Endothelial cell of umbilical vein (primary cell): Measurements from ENCODE around the gene MALRD1. TPM values are rescaled to one million over a fixed set of nuclear protein-coding genes. Genes with fewer than 3 reads are reported as not detected.

Source experiments
- BruUV-seq: library from RNA; stranded (reverse); fragments of 400-500 nt; replicated peaks from 2 replicates; lab custom pipeline; 2021; lab: Mats Ljungman, UMichigan
- CTCF ChIA-PET: fragments of 300-600, 350-600 bp; sonication (Branson Sonifier 250); formaldehyde crosslinking; loops from one replicate; lab custom pipeline; 2021; ENCODE audit warnings: antibody characterized with exemption, inconsistent platforms; lab: Charles Lee
- POLR2A ChIA-PET: fragments of 300-600, 350-600 bp; sonication (Branson Sonifier 250); formaldehyde crosslinking; loops from one replicate; lab custom pipeline; 2021; ENCODE audit warnings: antibody characterized with exemption, inconsistent platforms; lab: Charles Lee
- DNase-seq: peaks from one replicate; pipeline ENCODE4 v3.0.0-alpha.2; 2011; ENCODE audit warnings: low read depth, low spot score
- FAIRE-seq: peaks from 2 replicates; lab custom pipeline; 2011; peaks lifted over from hg19 to GRCh38; lab: Jason Lieb, UNC
- H2AFZ ChIP-seq: 2 replicates; pipeline ENCODE4 v1.6.0; 2012; ENCODE audit warnings: low read depth, low read length, control low read depth, inconsistent platforms
- H3K27ac ChIP-seq: 2 replicates; pipeline ENCODE4 v1.5.1; 2011; ENCODE audit warnings: low read depth, mild to moderate bottlenecking, control low read depth, low read length, moderate library complexity; ENCODE audit not compliant: insufficient read depth
- H3K27me3 ChIP-seq, 2 experiments: 2 replicates each; pipeline versions ENCODE4 v1.6.0 to v1.6.1; 2011; ENCODE audit warnings: low read length in 2 of 2, mixed read lengths in 1 of 2; ENCODE audit not compliant: control insufficient read depth in 2 of 2, insufficient read depth in 2 of 2
- H3K36me3 ChIP-seq, 2 experiments: 2 replicates in 1 of 2; 3 replicates in 1 of 2; pipeline ENCODE4 v1.5.1; 2011; ENCODE audit warnings: low read length in 2 of 2, mild to moderate bottlenecking in 1 of 2, moderate library complexity in 1 of 2; ENCODE audit not compliant: control insufficient read depth in 2 of 2, insufficient read depth in 2 of 2; ENCODE audit errors: extremely low read depth in 1 of 2
- H3K4me1 ChIP-seq: 3 replicates; pipeline ENCODE4 v1.5.1; 2011; ENCODE audit warnings: mild to moderate bottlenecking, low read length; ENCODE audit not compliant: control insufficient read depth, insufficient read depth; ENCODE audit errors: extremely low read depth
- H3K4me2 ChIP-seq: 2 replicates; pipeline ENCODE4 v1.6.1; 2011; ENCODE audit warnings: low read length, control low read depth, mixed read lengths; ENCODE audit not compliant: insufficient read depth
- H3K4me3 ChIP-seq, 3 experiments: fragments of 200-600 bp in 1 of 3; sonication (generic), shearing (Covaris generic) in 1 of 3; replicated peaks in 1 of 3; 2 replicates each; pipeline ENCODE4 v1.5.1; 2011 to 2016; ENCODE audit warnings: control low read depth in 3 of 3, low read length in 3 of 3, mild to moderate bottlenecking in 2 of 3, inconsistent platforms in 1 of 3, low read depth in 1 of 3, moderate library complexity in 1 of 3; ENCODE audit not compliant: insufficient read depth in 1 of 3
- H3K79me2 ChIP-seq: 2 replicates; pipeline ENCODE4 v1.6.0; 2012; ENCODE audit warnings: low read length, inconsistent platforms; ENCODE audit not compliant: control insufficient read depth, insufficient read depth
- H3K9ac ChIP-seq: replicated peaks from 2 replicates; pipeline ENCODE3; 2011; ENCODE audit warnings: low read length, control low read depth; ENCODE audit not compliant: insufficient read depth; ENCODE audit errors: extremely low read depth
- H3K9me1 ChIP-seq: replicated peaks from 3 replicates; pipeline ENCODE4 v1.6.0; 2011; ENCODE audit warnings: mild to moderate bottlenecking, low read length; ENCODE audit not compliant: control insufficient read depth, insufficient read depth; ENCODE audit errors: extremely low read depth
- H3K9me3 ChIP-seq: replicated peaks from 2 replicates; pipeline ENCODE4 v1.5.1; 2012; ENCODE audit warnings: low read length, inconsistent platforms; ENCODE audit not compliant: control insufficient read depth, insufficient read depth
- H4K20me1 ChIP-seq: replicated peaks from 2 replicates; pipeline ENCODE3; 2011; ENCODE audit warnings: mild to moderate bottlenecking, low read length; ENCODE audit not compliant: control insufficient read depth, insufficient read depth; ENCODE audit errors: extremely low read depth
- EZH2 ChIP-seq: IDR thresholded peaks from 2 replicates; pipeline ENCODE4 v1.6.1; 2012; ENCODE audit warnings: borderline replicate concordance, low read depth, mild to moderate bottlenecking, moderate library complexity, low read length, inconsistent platforms; ENCODE audit not compliant: severe bottlenecking
- FOS ChIP-seq: IDR thresholded peaks from 2 replicates; pipeline ENCODE4 v1.6.1; 2011; ENCODE audit warnings: mild to moderate bottlenecking, low read length, moderate library complexity, borderline replicate concordance; ENCODE audit not compliant: insufficient read depth
- GATA2 ChIP-seq: IDR thresholded peaks from 2 replicates; pipeline ENCODE4 v1.7.0; 2011; ENCODE audit warnings: low read depth, mild to moderate bottlenecking, moderate library complexity, mixed read lengths, low read length; ENCODE audit not compliant: insufficient read length, insufficient read depth
- JUN ChIP-seq: IDR thresholded peaks from 2 replicates; pipeline ENCODE4 v1.6.1; 2011; ENCODE audit warnings: borderline replicate concordance, low read depth; ENCODE audit not compliant: insufficient read length, insufficient read depth
- MYC ChIP-seq: IDR thresholded peaks from one replicate; pipeline ENCODE4 v1.6.1; 2011; ENCODE audit warnings: mild to moderate bottlenecking, low read depth, low read length
- POLR2A ChIP-seq: IDR thresholded peaks from 2 replicates; pipeline ENCODE4 v1.6.1; 2012; ENCODE audit warnings: low read depth, mild to moderate bottlenecking, control low read depth, low read length
- POLR2AphosphoS5 ChIP-seq: IDR thresholded peaks from 2 replicates; pipeline ENCODE4 v1.6.1; 2012; ENCODE audit warnings: low read depth, mild to moderate bottlenecking, control low read depth, low read length, moderate library complexity; ENCODE audit not compliant: insufficient read depth
- dilution Hi-C: fragments of 300-500 bp; cut with MboI; formaldehyde crosslinking; loops from one replicate; pipeline ENCODE4 v1.15.0; 2019; ENCODE audit warnings: low sequenced_read_pairs; ENCODE audit not compliant: extremely low pct_ligation_motif_present
- intact Hi-C: fragments of 100-400 bp; cut with micrococcal nuclease; formaldehyde crosslinking; loops from one replicate; pipeline ENCODE4 v1.10.0; 2022
- polyA plus RNA-seq, 4 experiments: library from polyadenylated mRNA; depleted of rRNA in 3 of 4; stranded (reverse) in 3 of 4; unstranded in 1 of 4; fragments of >200 nt; gene quantifications; 2 replicates each; pipeline versions ENCODE4 v1.2.1 to v1.2.3, GENCODE V29; 2011 to 2012; ENCODE audit warnings: missing spikeins in 1 of 4
- total RNA-seq: library from RNA; stranded (reverse); gene quantifications from 2 replicates; pipeline ENCODE4 v1.2.3, GENCODE V29; 2021
- TF ChIP-seq, protein P1 (sequence below), 2 donors: IDR thresholded peaks; 1 replicate in 1 of 2; 2 replicates in 1 of 2; pipeline ENCODE4 v1.5.1; 2011; ENCODE audit warnings: low read length in 2 of 2, mild to moderate bottlenecking in 2 of 2, moderate library complexity in 2 of 2, control low read depth in 1 of 2, inconsistent platforms in 1 of 2, low read depth in 1 of 2; ENCODE audit not compliant: insufficient read depth in 1 of 2; ENCODE audit errors: extremely low read depth in 1 of 2
- TF ChIP-seq, protein P2 (sequence below): IDR thresholded peaks from 2 replicates; pipeline ENCODE4 v1.6.1; 2011; ENCODE audit not compliant: insufficient read depth, insufficient read length

MALRD1 gene
- total and polyA plus RNA-seq, 2 donors (not counting 3 experiments of a cell fraction or from before 2014, with no cell fraction given), result not detected

DNA sequence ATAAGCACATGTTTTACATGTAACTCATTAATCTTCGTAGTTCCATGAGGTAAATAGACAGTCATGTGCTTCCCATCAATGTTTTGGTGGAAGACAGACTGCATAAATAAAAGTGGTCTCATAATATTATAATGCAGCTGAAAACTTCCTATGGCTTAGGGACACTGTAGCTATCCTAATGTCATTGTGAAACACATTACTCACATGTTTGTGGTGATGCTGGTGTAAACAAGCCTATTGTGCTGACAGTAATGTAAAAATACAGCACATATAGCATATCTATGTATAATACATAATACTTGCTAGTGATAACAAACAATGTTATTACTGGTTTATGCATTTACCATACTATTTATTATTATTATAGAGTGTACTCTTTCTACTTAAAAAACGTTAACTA is 730.4 kb downstream of the MALRD1 start:
- Histone ChIP-seq H3K4me2 (no peak overlapping the region), H3K9me1 (no peaks in the 10 kb centered on the region), H3K27me3 (no peaks in the 10 kb centered on the region), H3K4me3 (no peak overlapping the region), H2AFZ (no peak overlapping the region), H3K9ac (no peak overlapping the region), H3K36me3 (no peaks in the 10 kb centered on the region), H3K27ac (no peak overlapping the region), H3K9me3 (no peaks in the 10 kb centered on the region), H3K4me1 (no peaks in the 10 kb centered on the region), H4K20me1 (no peaks in the 10 kb centered on the region), H3K79me2 (no peaks in the 10 kb centered on the region)
- TF ChIP-seq, protein P1, sequence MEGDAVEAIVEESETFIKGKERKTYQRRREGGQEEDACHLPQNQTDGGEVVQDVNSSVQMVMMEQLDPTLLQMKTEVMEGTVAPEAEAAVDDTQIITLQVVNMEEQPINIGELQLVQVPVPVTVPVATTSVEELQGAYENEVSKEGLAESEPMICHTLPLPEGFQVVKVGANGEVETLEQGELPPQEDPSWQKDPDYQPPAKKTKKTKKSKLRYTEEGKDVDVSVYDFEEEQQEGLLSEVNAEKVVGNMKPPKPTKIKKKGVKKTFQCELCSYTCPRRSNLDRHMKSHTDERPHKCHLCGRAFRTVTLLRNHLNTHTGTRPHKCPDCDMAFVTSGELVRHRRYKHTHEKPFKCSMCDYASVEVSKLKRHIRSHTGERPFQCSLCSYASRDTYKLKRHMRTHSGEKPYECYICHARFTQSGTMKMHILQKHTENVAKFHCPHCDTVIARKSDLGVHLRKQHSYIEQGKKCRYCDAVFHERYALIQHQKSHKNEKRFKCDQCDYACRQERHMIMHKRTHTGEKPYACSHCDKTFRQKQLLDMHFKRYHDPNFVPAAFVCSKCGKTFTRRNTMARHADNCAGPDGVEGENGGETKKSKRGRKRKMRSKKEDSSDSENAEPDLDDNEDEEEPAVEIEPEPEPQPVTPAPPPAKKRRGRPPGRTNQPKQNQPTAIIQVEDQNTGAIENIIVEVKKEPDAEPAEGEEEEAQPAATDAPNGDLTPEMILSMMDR (IDR thresholded peaks at IDR 0.05; ENCODE audit: extremely low read depth in 1 of 2, insufficient read depth in 1 of 2, low read depth in 1 of 2, low read length in 2 of 2), result no peak
- dilution Hi-C loops, result no loop called here
- no TSS peak for BruUV-seq
- ChIA-PET CTCF (no interaction called here), POLR2A (no interaction called here)
- DNase-seq (no peak), FAIRE-seq (no peak)
- intact Hi-C loops, result no loop called here

- Histone ChIP-seq H2AFZ (no peak overlapping the region), H3K9me1 (no peaks in the 10 kb centered on the region), H3K9me3 (no peaks in the 10 kb centered on the region), H3K36me3 (no peaks in the 10 kb centered on the region), H3K9ac (no peak overlapping the region), H3K4me2 (no peak overlapping the region), H3K4me3 (no peak overlapping the region), H3K27ac (no peak overlapping the region), H4K20me1 (no peaks in the 10 kb centered on the region), H3K4me1 (no peaks in the 10 kb centered on the region), H3K79me2 (no peaks in the 10 kb centered on the region), H3K27me3 (no peaks in the 10 kb centered on the region)
- FAIRE-seq (no peak), DNase-seq (no peak)
- TF ChIP-seq FOS, result no peak
- no peak for TF ChIP-seq POLR2A
- no peak for TF ChIP-seq JUN
- TF ChIP-seq POLR2AphosphoS5, result no peak
- TF ChIP-seq GATA2, result no peak
- TF ChIP-seq EZH2, result no peak
- TF ChIP-seq MYC, result no peak
- TF ChIP-seq, protein P2, sequence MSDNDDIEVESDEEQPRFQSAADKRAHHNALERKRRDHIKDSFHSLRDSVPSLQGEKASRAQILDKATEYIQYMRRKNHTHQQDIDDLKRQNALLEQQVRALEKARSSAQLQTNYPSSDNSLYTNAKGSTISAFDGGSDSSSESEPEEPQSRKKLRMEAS, result no peak
- TF ChIP-seq, protein P1 (IDR thresholded peaks at IDR 0.05; ENCODE audit: extremely low read depth in 1 of 2, insufficient read depth in 1 of 2, low read depth in 1 of 2, low read length in 2 of 2), result no peak
- no TSS peak for BruUV-seq
- ChIA-PET CTCF (no interaction called here), POLR2A (no interaction called here)
- dilution Hi-C loops (no loop called here), intact Hi-C loops (no loop called here)
Observed at GRCh38 chr10:19782430-19783089, 734.0 kb downstream of the MALRD1 start.
